ENCODE results near the gene IL18.
"Not testable (repeated sequence)": the region's sequence is repeated elsewhere in the genome, so short reads cannot be mapped to it uniquely, and the experiment has no call there.

Gene IL18

GRCh38 chr11:112167145-112167544 is 3.3 kb upstream of the IL18 start, which contains the start of gene TEX12:
Gene TEX12, plus strand, starts transcription at chr11:112167372. Its CDS starts 1,897 bp downstream, at chr11:112169269.
- DNase-seq (ENCODE audit: low read depth): no peak

DNA sequence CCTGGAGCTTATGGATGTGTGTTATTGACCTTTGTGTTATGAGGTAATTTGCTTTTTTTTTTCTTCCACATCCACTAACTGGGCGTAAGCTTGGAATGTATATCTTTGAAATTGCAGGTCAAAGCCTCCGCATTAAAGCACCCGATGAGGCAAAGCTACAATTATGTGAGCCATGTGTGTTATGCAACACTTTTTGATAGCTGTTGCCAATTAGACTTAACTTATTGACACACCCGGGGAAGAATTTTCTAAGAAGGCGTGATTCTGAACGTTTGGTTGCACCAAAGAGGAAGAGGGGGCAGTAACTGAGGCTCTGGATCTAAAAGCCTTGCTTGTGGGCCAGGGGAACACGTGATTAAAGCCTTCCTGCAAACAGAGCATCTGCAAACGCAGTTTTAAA is 2.7 kb upstream of the IL18 start:
- DNase-seq (ENCODE audit: low read depth): no peak

DNA sequence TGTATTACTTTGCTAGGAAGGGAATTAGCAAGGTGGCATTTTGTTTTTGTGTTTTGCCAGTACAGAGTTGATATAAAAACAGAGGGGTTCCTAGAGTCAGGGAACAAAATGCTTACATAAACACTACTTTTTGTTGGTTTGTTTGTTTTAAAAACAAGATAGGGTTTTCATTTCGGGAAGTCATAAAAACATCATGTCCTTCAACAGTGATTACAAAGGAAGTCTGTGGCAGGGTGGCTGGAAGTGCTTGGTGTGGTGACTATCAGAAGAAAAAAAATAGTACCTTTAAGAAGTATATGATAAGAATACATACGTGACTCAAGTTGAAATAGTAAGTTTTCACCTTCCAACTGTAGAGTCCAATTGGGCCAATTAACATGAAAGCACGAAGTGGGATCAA is 1.2 kb upstream of the IL18 start:
- no peak for DNase-seq (ENCODE audit: low read depth)

DNA sequence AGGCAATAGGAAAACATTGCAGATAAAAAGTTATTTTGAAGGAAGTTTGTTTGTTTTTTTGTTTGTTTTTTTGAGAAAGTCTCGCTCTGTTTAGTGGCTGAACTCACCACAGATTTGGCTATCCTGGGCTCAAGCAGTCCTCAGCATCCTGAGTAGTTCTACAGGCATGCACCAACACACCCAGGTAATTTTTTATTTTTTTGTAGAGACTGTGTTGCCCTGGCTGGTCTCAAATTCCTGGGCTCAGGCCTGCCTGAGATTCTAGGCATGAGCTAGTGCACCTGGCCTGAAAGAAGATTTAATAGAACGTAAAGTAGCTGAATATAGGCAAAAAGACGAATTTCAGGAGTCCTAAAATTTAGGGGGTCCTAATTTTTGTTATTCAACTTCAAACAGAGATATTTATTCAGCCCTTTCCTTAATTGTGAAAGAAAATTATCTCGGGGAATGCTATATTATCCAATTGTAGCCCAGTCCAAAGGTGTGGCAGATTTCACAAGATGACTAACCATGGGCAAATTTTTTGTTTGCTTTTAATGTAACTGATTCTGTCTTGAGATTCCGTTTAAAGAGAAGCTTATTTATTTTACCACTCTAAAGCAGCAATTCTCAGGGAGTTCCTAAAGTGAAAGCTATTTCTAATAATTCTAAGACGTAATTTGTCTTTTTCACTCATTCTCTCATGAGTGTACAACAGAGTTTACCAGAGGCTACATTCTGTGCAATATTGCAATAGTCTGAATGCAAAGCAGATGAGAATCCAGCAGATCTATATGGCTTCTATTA is 940 bp downstream of the IL18 start:
- DNase-seq (ENCODE audit: low read depth): no peak

DNA sequence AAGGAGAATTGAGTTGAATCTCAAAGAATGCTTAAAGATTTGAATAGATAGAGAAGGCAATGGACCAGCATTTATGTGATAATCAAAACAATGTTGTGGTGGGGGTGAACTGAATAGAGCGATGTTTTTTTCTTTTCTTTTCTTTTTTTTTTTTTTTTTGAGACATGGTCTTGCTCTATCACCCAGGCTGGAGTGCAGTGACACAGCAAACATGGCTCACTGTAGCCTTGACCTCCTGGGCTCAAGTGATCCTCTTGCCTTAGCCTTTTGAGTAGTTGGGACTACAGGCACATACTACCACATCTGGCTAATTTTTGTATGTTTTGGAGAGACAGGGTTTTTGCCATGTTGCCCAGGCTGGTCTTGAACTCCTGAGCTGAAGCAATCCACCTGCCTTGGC is 1.7 kb downstream of the IL18 start:
- DNase-seq (ENCODE audit: low read depth): not testable (repeated sequence)

DNA sequence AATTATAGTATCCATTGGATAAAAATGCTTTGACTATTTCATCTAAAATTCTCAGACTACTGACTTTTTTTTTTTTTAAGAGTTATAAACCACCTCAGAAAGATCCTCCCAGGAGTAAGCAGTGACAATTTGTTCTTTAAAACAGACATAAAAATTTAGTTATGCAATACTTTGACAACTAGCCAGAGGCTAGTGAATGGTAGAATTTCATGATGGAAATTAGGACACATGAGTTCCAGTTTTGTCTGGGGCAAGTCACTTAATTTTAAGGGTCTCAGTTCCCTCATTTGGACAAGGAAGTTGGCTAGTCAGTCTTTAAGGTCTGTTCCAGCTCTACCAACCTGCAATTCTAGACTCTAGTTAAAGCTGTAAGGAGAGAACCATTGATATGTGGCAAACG is 2.9 kb downstream of the IL18 start:
- no peak for DNase-seq (ENCODE audit: low read depth)

DNA sequence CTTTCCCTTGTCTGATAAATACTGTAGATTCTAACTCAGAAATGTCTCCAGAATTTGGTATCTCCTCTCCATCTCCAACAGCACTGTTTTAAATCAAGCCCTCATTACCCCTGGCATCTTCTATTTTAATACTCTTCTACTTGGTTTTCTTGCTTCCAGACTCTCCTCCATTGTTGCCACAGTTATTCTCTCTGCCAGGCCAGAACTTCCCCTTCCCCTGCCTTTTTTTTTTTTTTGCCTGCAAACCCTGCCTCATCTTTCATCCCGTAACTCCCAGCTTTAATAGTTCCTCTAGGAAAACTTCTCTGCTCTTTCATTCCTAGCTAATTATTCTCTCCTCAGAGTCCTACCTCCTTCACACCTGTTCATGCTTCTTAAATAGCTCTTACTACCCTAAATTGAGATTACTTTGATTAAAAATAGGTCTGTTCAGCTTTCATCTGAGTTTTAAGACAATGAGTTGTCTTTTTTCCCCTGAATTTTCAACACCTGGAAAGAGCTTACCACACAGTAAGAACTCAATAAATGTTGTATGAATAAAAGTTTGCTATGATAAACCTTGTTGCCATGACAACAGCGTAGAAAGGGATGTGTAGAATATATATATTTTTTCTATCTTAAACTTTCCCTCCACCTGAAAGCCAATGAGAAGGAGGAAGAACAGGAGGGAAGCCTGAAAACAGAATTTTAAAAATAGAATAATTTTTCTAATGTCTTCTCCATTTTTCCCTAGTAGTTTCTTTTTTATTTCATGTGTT is 3.6 kb downstream of the IL18 start:
- no peak for DNase-seq (ENCODE audit: low read depth)

DNA sequence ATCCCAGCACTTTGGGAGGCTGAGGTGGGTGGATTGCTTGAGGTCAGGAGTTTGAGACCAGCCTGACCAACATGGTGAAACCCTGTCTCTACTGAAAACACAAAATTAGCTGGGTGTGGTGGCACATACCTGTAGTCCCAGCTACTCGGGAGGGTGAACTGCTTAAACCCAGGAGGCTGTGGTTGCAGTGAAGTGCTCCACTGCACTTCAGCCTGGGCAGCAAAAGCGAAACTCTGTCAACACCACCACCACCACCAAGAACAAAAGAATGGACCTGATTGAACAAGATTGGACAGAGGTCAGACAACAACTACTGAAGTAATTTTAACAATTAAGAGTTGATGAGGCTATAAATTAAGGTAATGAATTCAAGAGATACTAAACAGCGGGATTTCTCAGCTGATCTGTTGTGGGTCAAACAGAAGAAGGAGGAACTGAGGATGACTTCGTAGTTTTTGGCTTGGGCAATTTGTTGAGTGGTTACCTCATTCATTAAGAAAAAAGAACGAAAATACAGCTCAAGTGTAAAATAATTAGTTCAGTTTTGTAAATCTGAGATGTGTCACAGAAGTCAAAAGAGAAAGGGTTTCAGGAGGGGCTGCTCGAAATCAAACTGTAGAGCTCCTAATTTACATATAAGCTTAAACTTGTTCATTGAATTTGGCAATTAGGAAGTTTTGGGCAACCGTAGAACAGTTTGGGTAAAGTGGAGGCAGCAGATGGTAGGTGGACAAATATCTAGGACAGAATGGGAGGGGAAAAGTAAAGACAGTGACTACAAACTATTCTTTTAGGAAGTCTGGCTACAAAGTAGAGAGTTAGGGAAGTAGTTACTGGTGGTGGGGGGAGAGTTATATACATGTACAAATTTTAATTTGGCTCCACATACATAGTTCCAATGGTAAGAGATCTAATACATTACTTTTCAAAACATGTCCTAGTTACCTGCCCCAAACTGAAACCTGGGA is 4.5 kb downstream of the IL18 start:
- DNase-seq (ENCODE audit: low read depth): no peak

- DNase-seq (ENCODE audit: low read depth): no peak
Measured at GRCh38 chr11:112156956-112157766, 6.7 kb downstream of the IL18 start.

GRCh38 chr11:112156153-112156955 is 7.5 kb downstream of the IL18 start:
- DNase-seq (ENCODE audit: low read depth): no peak

DNA sequence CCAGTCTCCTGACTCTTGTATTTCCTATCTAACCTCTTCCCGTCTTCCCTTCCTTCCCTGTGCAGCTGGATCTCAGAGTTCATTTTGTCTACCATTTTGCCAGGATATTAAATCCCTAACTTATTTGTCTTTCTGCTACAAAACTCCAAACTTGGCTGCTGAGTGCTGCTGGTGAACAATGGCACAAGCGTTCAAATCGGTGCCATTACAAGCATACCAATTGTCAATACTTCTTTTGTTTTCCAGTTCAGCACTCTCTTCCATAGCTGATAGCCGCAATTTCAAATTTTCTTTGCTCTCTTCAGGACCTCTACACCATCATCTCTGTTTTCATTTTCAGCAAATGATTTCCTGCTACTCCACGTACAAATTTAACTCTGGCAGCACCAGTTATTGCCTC is 13.4 kb downstream of the IL18 start:
- no peak for DNase-seq (ENCODE audit: low read depth)

GRCh38 chr11:112143597-112143996 is 20.3 kb downstream of the IL18 start:
- DNase-seq (ENCODE audit: low read depth): no peak

DNA sequence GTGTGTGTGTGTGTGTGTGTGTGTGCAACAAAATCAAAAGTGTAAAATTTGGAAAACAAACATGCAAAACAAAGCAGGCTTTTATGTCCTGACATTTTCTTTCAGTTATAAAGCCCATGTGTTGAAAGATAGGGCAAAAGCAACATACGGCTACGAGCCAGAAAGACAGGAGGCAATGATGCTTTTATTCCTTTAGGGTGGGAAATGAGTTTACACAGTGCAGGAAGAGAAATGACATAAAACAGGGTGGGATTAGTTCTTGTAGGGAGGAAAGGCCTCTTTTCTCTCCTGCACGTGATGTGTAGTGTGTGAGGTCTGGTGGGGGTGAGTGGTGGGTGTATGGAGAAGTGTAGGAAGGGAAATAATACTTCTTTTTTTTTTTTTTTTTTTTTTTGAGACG is 29.4 kb downstream of the IL18 start:
- DNase-seq (ENCODE audit: low read depth): no peak

DNA sequence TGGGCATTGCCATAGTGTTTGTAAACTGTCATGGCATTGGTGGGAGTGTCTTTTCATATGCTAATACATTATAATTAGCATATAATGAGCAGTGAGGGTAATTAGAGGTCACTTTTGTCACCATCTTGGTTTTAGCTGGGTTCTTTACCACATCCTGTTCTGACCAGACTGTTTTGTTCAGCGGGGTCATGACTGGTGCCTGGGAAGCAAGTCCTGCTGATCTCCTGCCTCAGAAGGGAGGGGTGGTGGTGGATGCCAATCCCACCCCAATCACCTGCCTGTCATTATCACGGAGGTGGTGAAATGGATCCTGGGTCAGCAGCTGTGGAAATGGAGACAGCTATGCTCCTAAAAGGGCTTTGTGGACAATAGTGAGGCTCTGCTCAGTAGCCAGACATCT is 31.2 kb downstream of the IL18 start:
- no peak for DNase-seq (ENCODE audit: low read depth)

DNA sequence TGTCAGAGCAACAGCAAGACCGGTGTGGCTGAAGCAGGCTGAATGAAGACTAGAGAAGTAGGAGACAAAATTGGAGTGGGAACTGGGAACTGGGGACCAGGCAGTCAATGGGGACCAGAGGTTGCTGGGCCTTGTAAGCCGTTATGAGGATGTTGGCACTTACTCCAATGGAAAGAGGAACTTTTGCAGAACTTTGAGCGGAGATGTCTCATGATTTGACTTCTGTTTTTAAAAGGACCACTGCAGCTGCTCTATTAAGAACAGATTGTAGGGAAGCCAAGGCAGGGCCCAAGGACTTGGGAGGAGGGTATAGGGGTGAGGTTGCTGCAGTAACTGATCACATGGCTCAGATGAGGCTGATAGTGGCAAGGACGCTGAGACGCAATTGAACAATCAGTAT is 34.2 kb downstream of the IL18 start:
- no peak for DNase-seq (ENCODE audit: low read depth)

- no peak for DNase-seq (ENCODE audit: low read depth)
Measured at GRCh38 chr11:112128483-112129121, 35.3 kb downstream of the IL18 start.

- no peak for DNase-seq (ENCODE audit: low read depth)
Measured at GRCh38 chr11:112127056-112127455, 36.8 kb downstream of the IL18 start.

DNA sequence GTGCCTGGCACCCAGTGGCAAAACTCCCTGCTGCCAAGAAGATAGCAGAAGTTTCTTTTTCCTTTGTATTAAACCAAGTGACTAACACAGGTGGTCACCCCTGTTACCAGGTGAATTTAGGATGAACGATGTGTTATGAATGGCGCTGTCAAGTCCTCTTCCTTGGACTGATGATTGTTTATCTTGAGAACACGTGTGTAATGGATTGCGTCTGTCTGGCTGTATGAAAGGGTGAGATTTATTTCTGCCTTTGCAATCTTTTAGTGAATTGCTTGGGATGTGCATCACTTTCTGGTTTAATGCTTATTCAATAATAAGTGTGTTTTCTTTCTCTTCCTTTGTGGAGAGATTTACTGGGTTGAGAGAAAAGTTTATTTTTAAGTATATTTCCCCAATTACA is 40.8 kb downstream of the IL18 start:
- no peak for DNase-seq (ENCODE audit: low read depth)

DNA sequence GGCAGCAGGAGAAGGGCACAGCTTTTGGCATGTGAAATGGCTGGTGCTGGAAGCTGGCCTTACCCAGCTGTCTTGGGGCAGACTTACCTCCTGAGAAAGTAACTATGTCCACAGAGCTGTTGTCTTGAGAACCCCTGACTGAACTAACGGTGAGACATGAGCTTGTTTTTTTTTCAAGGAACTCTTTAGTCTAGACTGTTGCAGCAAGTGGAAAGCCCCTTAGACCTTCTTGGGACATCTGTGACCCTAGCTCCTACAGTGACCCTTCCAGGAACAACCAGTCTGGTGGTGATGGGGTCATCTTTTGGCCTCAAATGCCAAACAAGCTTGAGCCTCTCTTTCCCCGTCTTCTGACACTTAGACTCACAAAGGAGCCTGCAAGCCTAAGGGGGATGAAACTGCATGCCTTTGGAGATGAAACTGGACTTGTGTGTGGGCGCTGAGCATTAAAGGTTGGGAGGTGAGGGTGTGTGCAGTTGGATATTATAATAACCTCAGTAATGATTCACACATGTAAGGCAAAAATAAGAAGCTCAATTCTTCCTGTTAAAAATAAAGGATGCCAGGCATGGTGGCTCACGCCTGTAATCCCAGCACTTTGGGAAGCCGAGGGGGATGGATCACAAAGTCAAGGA is 41.8 kb downstream of the IL18 start:
- no peak for DNase-seq (ENCODE audit: low read depth)

DNA sequence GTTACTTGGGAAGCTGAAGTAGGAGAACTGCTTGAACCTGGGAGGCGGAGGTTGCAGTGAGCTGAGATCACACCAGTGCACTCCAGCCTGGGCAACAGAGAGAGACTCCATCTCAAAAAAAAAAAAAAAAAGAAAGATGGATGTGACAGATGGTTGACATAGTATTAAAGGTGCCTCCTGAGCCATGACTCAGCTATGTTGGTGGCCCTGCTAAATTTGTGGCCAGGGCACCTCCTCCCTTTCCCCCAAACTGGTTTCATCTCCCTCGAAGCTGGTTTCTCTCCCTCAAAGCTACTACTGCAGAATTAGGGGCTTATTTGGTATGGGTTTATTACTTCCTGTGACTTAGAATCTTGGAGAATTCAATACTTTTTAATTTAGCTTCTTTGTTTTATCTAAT is 45.7 kb downstream of the IL18 start:
- no peak for DNase-seq (ENCODE audit: low read depth)

Measured in stimulated activated CD8-positive, alpha-beta memory T cell treated with anti-CD3 and anti-CD28 coated beads, Interleukin-15, amount 100 ng/mL, for 24 hours (primary cell).